HEK293T (cell line): ENCODE measurements around the gene NXPH2.

Experiments
- CTCF ChIA-PET: fragments of 350-600 bp; formaldehyde crosslinking; extraction: SDS; loops from one replicate; lab custom pipeline; 2021; ENCODE audit warnings: antibody characterized with exemption, inconsistent platforms; lab: Yijun Ruan, JAX
- POLR2A ChIA-PET: fragments of 350-600 bp; formaldehyde crosslinking; extraction: SDS; loops from one replicate; lab custom pipeline; 2020; ENCODE audit warnings: antibody characterized with exemption, inconsistent platforms; lab: Yijun Ruan, JAX
- DNase-seq: peaks from one replicate; pipeline ENCODE4 v3.0.0; 2012; ENCODE audit warnings: mixed read lengths; ENCODE audit errors: extremely low spot score
- ARNT ChIP-seq: fragments of 450-650 bp; IDR thresholded peaks from 2 replicates; pipeline ENCODE4 v1.6.1; 2017; ENCODE audit warnings: mild to moderate bottlenecking
- BHLHE40 ChIP-seq: fragments of 450-650 bp; IDR thresholded peaks from 2 replicates; pipeline ENCODE4 v1.6.1; 2016; ENCODE audit warnings: mild to moderate bottlenecking, moderate library complexity, borderline replicate concordance
- CTBP1 ChIP-seq: fragments of 450-650 bp; IDR thresholded peaks from 2 replicates; pipeline ENCODE4 v1.6.1; 2016; ENCODE audit warnings: borderline replicate concordance
- ELF4 ChIP-seq: fragments of 450-650 bp; IDR thresholded peaks from 2 replicates; pipeline ENCODE4 v1.6.1; 2017; ENCODE audit warnings: antibody characterized with exemption
- FOXA1 ChIP-seq: fragments of 450-650 bp; IDR thresholded peaks from 2 replicates; pipeline ENCODE4 v1.6.1; 2016; ENCODE audit warnings: mild to moderate bottlenecking
- FOXK2 ChIP-seq: fragments of 450-650 bp; IDR thresholded peaks from 2 replicates; pipeline ENCODE4 v1.6.1; 2016; ENCODE audit warnings: mild to moderate bottlenecking
- FOXM1 ChIP-seq: fragments of 450-650 bp; IDR thresholded peaks from 2 replicates; pipeline ENCODE4 v1.6.1; 2017; ENCODE audit warnings: mild to moderate bottlenecking, borderline replicate concordance
- HDGF ChIP-seq: fragments of 450-650 bp; IDR thresholded peaks from 2 replicates; pipeline ENCODE4 v1.6.1; 2017; ENCODE audit warnings: antibody characterized with exemption, borderline replicate concordance
- L3MBTL2 ChIP-seq: fragments of 450-650 bp; conservative IDR thresholded peaks from 2 replicates; pipeline ENCODE4 v1.6.1; 2016; ENCODE audit warnings: mild to moderate bottlenecking
- LEF1 ChIP-seq: fragments of 450-650 bp; IDR thresholded peaks from 2 replicates; pipeline ENCODE4 v1.6.1; 2017; ENCODE audit warnings: mild to moderate bottlenecking, borderline replicate concordance
- NFRKB ChIP-seq: fragments of 450-650 bp; IDR thresholded peaks from 2 replicates; pipeline ENCODE4 v1.6.1; 2016; ENCODE audit warnings: mild to moderate bottlenecking, moderate library complexity
- PKNOX1 ChIP-seq: fragments of 450-650 bp; IDR thresholded peaks from 2 replicates; pipeline ENCODE4 v1.6.1; 2016
- SP1 ChIP-seq: fragments of 450-650 bp; IDR thresholded peaks from 2 replicates; pipeline ENCODE4 v1.6.1; 2017
- SUZ12 ChIP-seq: fragments of 450-650 bp; IDR thresholded peaks from 2 replicates; pipeline ENCODE4 v1.6.1; 2016; ENCODE audit warnings: mild to moderate bottlenecking
- TARDBP ChIP-seq: fragments of 450-650 bp; IDR thresholded peaks from 2 replicates; pipeline ENCODE4 v1.6.1; 2016
- ZNF384 ChIP-seq: fragments of 450-650 bp; IDR thresholded peaks from 2 replicates; pipeline ENCODE4 v1.6.1; 2016

The NXPH2 gene

GRCh38 chr2:138671566-138671965, 108.6 kb downstream of the NXPH2 start:
- DNase-seq = no peak
- ChIA-PET CTCF (no interaction called here), POLR2A (no interaction called here)
- TF ChIP-seq NFRKB = no peak
- no peak for TF ChIP-seq SUZ12
- no peak for TF ChIP-seq LEF1
- no peak for TF ChIP-seq TARDBP
- no peak for TF ChIP-seq ZNF384
- TF ChIP-seq PKNOX1 = no peak
- no peak for TF ChIP-seq HDGF
- TF ChIP-seq BHLHE40 = no peak
- no peak for TF ChIP-seq CTBP1
- TF ChIP-seq FOXA1 = no peak

- DNase-seq = no peak
- ChIA-PET CTCF (no interaction called here), POLR2A (no interaction called here)
- TF ChIP-seq FOXA1 = no peak
- no peak for TF ChIP-seq NFRKB
- no peak for TF ChIP-seq ELF4
- TF ChIP-seq ARNT = no peak
- TF ChIP-seq FOXK2 = no peak
- no peak for TF ChIP-seq BHLHE40
- TF ChIP-seq CTBP1 = no peak
- no peak for TF ChIP-seq PKNOX1
- TF ChIP-seq L3MBTL2 = no peak
- TF ChIP-seq HDGF = no peak
- no peak for TF ChIP-seq FOXM1
- TF ChIP-seq TARDBP = no peak
- TF ChIP-seq SUZ12 = no peak
- TF ChIP-seq ZNF384 = no peak
Observed at GRCh38 chr2:138670734-138671133, 109.5 kb downstream of the NXPH2 start.

- no peak for TF ChIP-seq BHLHE40
- no peak for TF ChIP-seq SP1
- DNase-seq = no peak
- POLR2A ChIA-PET = no interaction called here
- CTCF ChIA-PET = no interaction called here
Observed at GRCh38 chr2:138665937-138666336, 114.3 kb downstream of the NXPH2 start.

- CTCF ChIA-PET = interaction anchor here (0.6 kb wide), 1 partner anchor 191 kb away, joined by 3 read pairs; no protein-coding TSS in a partner anchor
- POLR2A ChIA-PET = no interaction called here
- DNase-seq = no peak
- TF ChIP-seq CTBP1 (no peak), ELF4 (no peak), SUZ12 (no peak), SP1 (no peak), LEF1 (no peak), FOXA1 (no peak), BHLHE40 (no peak), FOXM1 (no peak), FOXK2 (no peak), ARNT (no peak), ZNF384 (no peak), TARDBP (no peak)
Observed at GRCh38 chr2:138658187-138658894, 121.8 kb downstream of the NXPH2 start.

- POLR2A ChIA-PET = no interaction called here
- TF ChIP-seq CTBP1 (no peak), ARNT (no peak), HDGF (no peak), NFRKB (no peak)
- CTCF ChIA-PET = no interaction called here
- no peak for DNase-seq
Observed at GRCh38 chr2:138654146-138654545, 126.0 kb downstream of the NXPH2 start.

GRCh38 chr2:138652378-138652777, 127.8 kb downstream of the NXPH2 start:
- ChIA-PET CTCF (no interaction called here), POLR2A (no interaction called here)
- DNase-seq = no peak
- no peak for TF ChIP-seq SUZ12
- no peak for TF ChIP-seq SP1
- TF ChIP-seq PKNOX1 = no peak
- no peak for TF ChIP-seq HDGF

GRCh38 chr2:138649571-138649970, 130.6 kb downstream of the NXPH2 start:
- CTCF ChIA-PET = no interaction called here
- no peak for TF ChIP-seq CTBP1
- TF ChIP-seq SUZ12 = no peak
- TF ChIP-seq TARDBP = no peak
- no peak for TF ChIP-seq FOXA1
- no peak for TF ChIP-seq ZNF384
- no peak for TF ChIP-seq L3MBTL2
- TF ChIP-seq ARNT = no peak
- no peak for TF ChIP-seq ELF4
- no peak for TF ChIP-seq NFRKB
- no peak for TF ChIP-seq LEF1
- no peak for TF ChIP-seq SP1
- TF ChIP-seq BHLHE40 = no peak
- TF ChIP-seq PKNOX1 = no peak
- TF ChIP-seq FOXM1 = no peak
- TF ChIP-seq HDGF = no peak
- POLR2A ChIA-PET = no interaction called here
- no peak for DNase-seq
